ENCODE measurements around the gene CACNA1S. TPM values are rescaled to one million over a fixed set of nuclear protein-coding genes. Genes with fewer than 3 reads are reported as not detected.

CACNA1S gene
- total and polyA plus RNA-seq, 2 of the 13 experiments (the other 11 are each of a cell fraction or from before 2014, with no cell fraction given), result not detected

DNA sequence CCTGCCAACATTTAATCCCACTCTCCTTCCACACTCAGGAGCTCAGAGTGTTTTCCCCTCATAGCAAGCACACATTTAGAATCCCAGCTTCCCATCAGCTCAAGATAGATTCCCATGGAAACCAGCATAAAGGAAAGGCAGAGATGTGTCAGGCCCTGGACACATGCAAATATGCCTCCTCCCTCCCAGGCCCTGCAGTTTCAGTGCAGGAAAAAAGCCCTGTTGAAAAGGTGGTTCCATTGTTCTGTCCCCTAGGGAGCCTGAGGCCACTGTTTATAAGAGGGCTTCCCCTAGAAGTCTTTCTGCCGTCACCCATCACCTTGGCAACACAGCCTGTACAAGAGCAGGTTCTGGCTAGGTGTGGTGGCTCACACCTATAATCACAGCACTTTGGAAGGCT, 3.6 kb downstream of the CACNA1S start:
- H2AFZ ChIP-seq (ENCODE audit: low read length), result no peak overlapping the region
- intact Hi-C loops (cut with micrococcal nuclease; ENCODE audit: unreplicated experiment) (no loop called here), in situ Hi-C loops (cut with HindIII; ENCODE audit: extremely low pct_ligation_motif_present, low pct_unique_long_range_greater_than_20kb) (no loop called here)
- no peaks in the 10 kb centered on the region for H4K20me1 ChIP-seq (ENCODE audit: insufficient read depth, low read length)
- CTCF ChIA-PET (ENCODE audit: low intra/inter-chr PET ratio, low total read pairs), result no interaction called here
- no peak overlapping the region for H3K9ac ChIP-seq (ENCODE audit: insufficient read depth, low read depth, low read length)
- 38% methylated on average over 1 of the region's 1 CpG for WGBS (ENCODE audit: low lambda C conversion rate)
- peaks cover 0 to 17% of the 10 kb centered on the region in 2 experiments; a peak in 3 of 5 replicates for H3K27me3 ChIP-seq (ENCODE audit: control insufficient read depth in 1 of 2, insufficient read depth in 2 of 2, low read length in 2 of 2)
- H3K27ac ChIP-seq (ENCODE audit: extremely low read length, insufficient read depth, low read length), result no peak overlapping the region
- TF ChIP-seq ARID5B (CRISPR knock-in tag; IDR thresholded peaks at IDR 0.05) (no peak), ZFY (CRISPR knock-in tag; IDR thresholded peaks at IDR 0.05) (no peak), CENPX (CRISPR knock-in tag; IDR thresholded peaks at IDR 0.05) (no peak), ZNF317 (CRISPR knock-in tag; IDR thresholded peaks at IDR 0.05) (no peak), ZBTB7B (CRISPR knock-in tag; IDR thresholded peaks at IDR 0.05) (no peak), ZKSCAN5 (CRISPR knock-in tag; IDR thresholded peaks at IDR 0.05) (no peak), ZNF225 (CRISPR knock-in tag; IDR thresholded peaks at IDR 0.05) (no peak)
- TF ChIP-seq, protein P1, sequence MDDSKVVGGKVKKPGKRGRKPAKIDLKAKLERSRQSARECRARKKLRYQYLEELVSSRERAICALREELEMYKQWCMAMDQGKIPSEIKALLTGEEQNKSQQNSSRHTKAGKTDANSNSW (CRISPR knock-in tag; IDR thresholded peaks at IDR 0.05; ENCODE audit: borderline replicate concordance), result no peak
- TF ChIP-seq, protein P2, sequence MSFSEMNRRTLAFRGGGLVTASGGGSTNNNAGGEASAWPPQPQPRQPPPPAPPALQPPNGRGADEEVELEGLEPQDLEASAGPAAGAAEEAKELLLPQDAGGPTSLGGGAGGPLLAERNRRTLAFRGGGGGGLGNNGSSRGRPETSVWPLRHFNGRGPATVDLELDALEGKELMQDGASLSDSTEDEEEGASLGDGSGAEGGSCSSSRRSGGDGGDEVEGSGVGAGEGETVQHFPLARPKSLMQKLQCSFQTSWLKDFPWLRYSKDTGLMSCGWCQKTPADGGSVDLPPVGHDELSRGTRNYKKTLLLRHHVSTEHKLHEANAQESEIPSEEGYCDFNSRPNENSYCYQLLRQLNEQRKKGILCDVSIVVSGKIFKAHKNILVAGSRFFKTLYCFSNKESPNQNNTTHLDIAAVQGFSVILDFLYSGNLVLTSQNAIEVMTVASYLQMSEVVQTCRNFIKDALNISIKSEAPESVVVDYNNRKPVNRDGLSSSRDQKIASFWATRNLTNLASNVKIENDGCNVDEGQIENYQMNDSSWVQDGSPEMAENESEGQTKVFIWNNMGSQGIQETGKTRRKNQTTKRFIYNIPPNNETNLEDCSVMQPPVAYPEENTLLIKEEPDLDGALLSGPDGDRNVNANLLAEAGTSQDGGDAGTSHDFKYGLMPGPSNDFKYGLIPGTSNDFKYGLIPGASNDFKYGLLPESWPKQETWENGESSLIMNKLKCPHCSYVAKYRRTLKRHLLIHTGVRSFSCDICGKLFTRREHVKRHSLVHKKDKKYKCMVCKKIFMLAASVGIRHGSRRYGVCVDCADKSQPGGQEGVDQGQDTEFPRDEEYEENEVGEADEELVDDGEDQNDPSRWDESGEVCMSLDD (CRISPR knock-in tag; IDR thresholded peaks at IDR 0.05; ENCODE audit: borderline replicate concordance), result no peak
- no peaks in the 10 kb centered on the region for H3K4me1 ChIP-seq (ENCODE audit: insufficient read depth, low read length)
- H3K36me3 ChIP-seq (replicated peaks in 1 of 2; ENCODE audit: control insufficient read depth in 1 of 2, insufficient read depth in 2 of 2, low read length in 2 of 2), result no peaks in the 10 kb centered on the region
- H3K4me3 ChIP-seq (replicated peaks in 1 of 3; ENCODE audit: insufficient read depth in 1 of 3, low read depth in 2 of 3, low read length in 3 of 3), result no peak overlapping the region
- no peaks in the 10 kb centered on the region for H3K79me2 ChIP-seq (ENCODE audit: insufficient read depth, low read length)
- no peak overlapping the region for H3K4me2 ChIP-seq (ENCODE audit: low read depth, low read length)
- ATAC-seq (no peak), DNase-seq (ENCODE audit: low spot score) (no peak), FAIRE-seq (no peak)
- POLR2A ChIA-PET, result no interaction called here
- no peaks in the 10 kb centered on the region for H3K9me3 ChIP-seq (ENCODE audit: low read length)
- BruUV-seq (replicated peaks), result no TSS peak
